Measurements from ENCODE around the gene ZC3H11A. TPM values are rescaled to one million over a fixed set of nuclear protein-coding genes. Genes with fewer than 3 reads are reported as not detected.

Gene ZC3H11A
- 38.0 to 53.0 TPM (median 43.0 TPM) in 5 replicates for total RNA-seq (2022; extraction: Qiagen RNA extraction; ENCODE audit: low read depth)

DNA sequence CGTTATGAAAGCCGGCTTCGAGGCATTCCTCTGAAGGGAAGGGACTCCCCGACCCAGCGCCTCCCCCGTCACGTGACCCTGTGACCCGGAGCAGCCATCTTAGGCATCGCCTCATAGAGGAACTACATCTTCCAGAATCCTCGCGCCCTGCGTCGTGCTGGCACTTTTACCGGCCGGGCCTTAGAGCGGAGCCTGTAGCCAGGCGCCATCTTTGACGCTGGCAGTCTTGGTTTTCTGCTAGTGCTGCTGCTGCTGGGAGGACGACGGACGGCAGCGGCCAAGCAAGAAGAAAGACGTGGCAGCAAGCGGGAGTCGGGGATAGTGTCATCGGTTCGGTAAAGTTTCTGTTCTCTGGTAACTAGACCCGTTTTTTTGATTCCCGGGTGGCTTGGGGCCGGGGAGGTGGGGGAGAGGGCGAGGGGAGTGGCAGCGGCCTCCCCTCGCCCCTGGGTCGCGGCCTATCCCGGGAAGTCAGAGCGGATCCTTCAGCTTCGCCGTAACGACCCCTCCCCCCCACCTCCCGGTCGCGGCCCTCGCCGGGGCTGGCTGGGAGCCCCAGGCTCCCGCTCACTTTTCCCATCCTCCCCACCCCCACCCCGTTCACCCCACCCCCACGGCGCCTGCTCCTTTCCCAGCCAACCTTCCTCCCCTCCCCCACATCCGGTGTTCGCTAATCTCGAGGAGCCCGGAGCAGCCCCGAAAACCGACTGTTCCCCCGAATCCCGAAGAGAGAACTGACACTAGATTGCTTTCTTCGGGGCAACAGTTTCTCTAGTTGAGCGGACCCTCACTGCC, at the start of gene ZC3H11A, which contains the start of gene ZBED6:
ZC3H11A (plus strand) TSS at position 183 of the 795 bp plus-strand sequence. CDS start 21,448 bp downstream, outside the sequence.
ZBED6 (plus strand) TSS at position 183 of the 795 bp plus-strand sequence. CDS start 1,900 bp downstream, outside the sequence.

DNA sequence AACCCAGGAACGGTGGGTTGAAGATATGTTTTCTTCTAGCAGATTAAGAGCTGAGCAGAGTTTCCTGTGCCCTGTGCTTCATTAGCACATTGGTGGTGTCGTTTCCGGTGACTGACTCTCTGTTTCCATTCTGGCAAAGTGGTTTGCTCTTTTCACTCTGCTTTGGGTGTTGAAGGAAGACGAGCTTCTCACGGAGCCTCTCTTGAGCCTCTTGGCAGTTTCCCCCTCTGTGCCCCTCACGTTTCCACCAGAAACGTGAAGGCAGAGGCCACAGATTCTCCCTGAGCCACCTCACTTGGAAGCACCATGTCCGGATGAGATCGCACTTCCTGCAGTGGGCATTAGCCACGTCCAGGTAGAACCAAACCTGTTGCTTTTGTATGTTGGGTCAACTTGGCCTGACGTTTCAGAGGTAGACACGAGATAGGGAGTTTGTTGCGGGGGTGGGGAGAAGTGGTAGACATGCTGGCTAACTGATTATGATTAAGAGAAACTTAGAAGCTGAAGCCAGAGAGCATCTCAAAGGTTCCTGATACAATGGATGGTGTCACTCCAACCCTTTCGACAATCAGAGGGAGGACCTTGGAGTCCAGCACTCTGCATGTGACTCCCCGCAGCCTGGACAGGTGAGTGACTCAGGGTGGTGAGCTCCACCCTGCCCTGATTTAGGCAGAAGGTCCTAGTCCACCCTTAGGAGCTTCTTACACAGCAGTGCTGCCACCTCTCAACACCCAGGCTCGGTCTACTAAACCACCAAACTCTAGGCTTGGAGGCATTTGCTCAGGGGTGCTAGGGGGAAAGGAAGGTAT, 30.2 kb upstream of the ZC3H11A start, which contains the start of gene LAX1:
LAX1 (plus strand) TSS at position 155 of the 809 bp plus-strand sequence; CDS start at position 538, 383 bp downstream.

Other genes starting within 250 kb of the ZC3H11A start
- gene ATP2B4, start 168.8 kb upstream of the ZC3H11A start, total RNA-seq (2022; extraction: Qiagen RNA extraction; ENCODE audit: low read depth) = 12.0 to 21.8 TPM (median 18.1 TPM) in 5 replicates
- gene LAX1, start 30.4 kb upstream of the ZC3H11A start, total RNA-seq (2022; extraction: Qiagen RNA extraction; ENCODE audit: low read depth) = not detected in 5 replicates
- gene ZBED6, start within 50 bp of the ZC3H11A start, total RNA-seq (2022; extraction: Qiagen RNA extraction; ENCODE audit: low read depth) = 1.3 to 4.9 TPM (median 2.7 TPM) in 5 replicates
- 160 to 269 TPM (median 230 TPM) in 5 replicates for gene SNRPE, start 66.0 kb downstream of the ZC3H11A start, total RNA-seq (2022; extraction: Qiagen RNA extraction; ENCODE audit: low read depth)

Measured in A549 treated with ZK216348 at 1 μM for 4 hours (cell line).